ENCODE data around the gene KRT79.

Gene KRT79

GRCh38 chr12:52791271-52792184, 42.6 kb downstream of the KRT79 start:
- DNase-seq (ENCODE audit: low read depth) = no peak

- DNase-seq (ENCODE audit: low read depth) = no peak
Measured at GRCh38 chr12:52790427-52791270, 43.5 kb downstream of the KRT79 start.

- DNase-seq (ENCODE audit: low read depth) = no peak
Measured at GRCh38 chr12:52789637-52790426, 44.3 kb downstream of the KRT79 start.

- DNase-seq (ENCODE audit: low read depth) = no peak
Measured at GRCh38 chr12:52788876-52789636, 45.1 kb downstream of the KRT79 start.

GRCh38 chr12:52788192-52788875, 45.8 kb downstream of the KRT79 start:
- DNase-seq (ENCODE audit: low read depth) = no peak

- DNase-seq (ENCODE audit: low read depth) = no peak
Measured at GRCh38 chr12:52787324-52788191, 46.6 kb downstream of the KRT79 start.

GRCh38 chr12:52784909-52785308, 49.2 kb downstream of the KRT79 start:
- DNase-seq (ENCODE audit: low read depth) = no peak

- no peak for DNase-seq (ENCODE audit: low read depth)
Measured at GRCh38 chr12:52783563-52784316, 50.4 kb downstream of the KRT79 start.

GRCh38 chr12:52782502-52782901, 51.6 kb downstream of the KRT79 start:
- DNase-seq (ENCODE audit: low read depth) = no peak

GRCh38 chr12:52781399-52782082, 52.6 kb downstream of the KRT79 start:
- DNase-seq (ENCODE audit: low read depth) = no peak

GRCh38 chr12:52779914-52780313, 54.2 kb downstream of the KRT79 start:
- DNase-seq (ENCODE audit: low read depth) = no peak

- DNase-seq (ENCODE audit: low read depth) = no peak
Measured at GRCh38 chr12:52778833-52779232, 55.3 kb downstream of the KRT79 start.

GRCh38 chr12:52777566-52777965, 56.5 kb downstream of the KRT79 start:
- no peak for DNase-seq (ENCODE audit: low read depth)

- DNase-seq (ENCODE audit: low read depth) = no peak
Measured at GRCh38 chr12:52776913-52777395, 57.2 kb downstream of the KRT79 start, which contains the start of gene KRT76. Gene KRT76 (minus strand): TSS chr12:52777345. CDS start chr12:52777291, 54 bp downstream.

- DNase-seq (ENCODE audit: low read depth) = no peak
Measured at GRCh38 chr12:52776435-52776834, 57.7 kb downstream of the KRT79 start.

GRCh38 chr12:52774629-52775250, 59.4 kb downstream of the KRT79 start:
- no peak for DNase-seq (ENCODE audit: low read depth)

- DNase-seq (ENCODE audit: low read depth) = no peak
Measured at GRCh38 chr12:52772772-52773171, 61.3 kb downstream of the KRT79 start.

- no peak for DNase-seq (ENCODE audit: low read depth)
Measured at GRCh38 chr12:52772188-52772587, 61.9 kb downstream of the KRT79 start.
